ENCODE data around the gene DAAM1. TPM values are rescaled to one million over a fixed set of nuclear protein-coding genes. Genes with fewer than 3 reads are reported as not detected.

The DAAM1 gene
- polyA plus RNA-seq, 1 donor (not counting 4 experiments of a cell fraction or from before 2014, with no cell fraction given) = 44.6 TPM

GRCh38 chr14:59185676-59186075, 2.8 kb upstream of the DAAM1 start:
- TF ChIP-seq, protein P1, sequence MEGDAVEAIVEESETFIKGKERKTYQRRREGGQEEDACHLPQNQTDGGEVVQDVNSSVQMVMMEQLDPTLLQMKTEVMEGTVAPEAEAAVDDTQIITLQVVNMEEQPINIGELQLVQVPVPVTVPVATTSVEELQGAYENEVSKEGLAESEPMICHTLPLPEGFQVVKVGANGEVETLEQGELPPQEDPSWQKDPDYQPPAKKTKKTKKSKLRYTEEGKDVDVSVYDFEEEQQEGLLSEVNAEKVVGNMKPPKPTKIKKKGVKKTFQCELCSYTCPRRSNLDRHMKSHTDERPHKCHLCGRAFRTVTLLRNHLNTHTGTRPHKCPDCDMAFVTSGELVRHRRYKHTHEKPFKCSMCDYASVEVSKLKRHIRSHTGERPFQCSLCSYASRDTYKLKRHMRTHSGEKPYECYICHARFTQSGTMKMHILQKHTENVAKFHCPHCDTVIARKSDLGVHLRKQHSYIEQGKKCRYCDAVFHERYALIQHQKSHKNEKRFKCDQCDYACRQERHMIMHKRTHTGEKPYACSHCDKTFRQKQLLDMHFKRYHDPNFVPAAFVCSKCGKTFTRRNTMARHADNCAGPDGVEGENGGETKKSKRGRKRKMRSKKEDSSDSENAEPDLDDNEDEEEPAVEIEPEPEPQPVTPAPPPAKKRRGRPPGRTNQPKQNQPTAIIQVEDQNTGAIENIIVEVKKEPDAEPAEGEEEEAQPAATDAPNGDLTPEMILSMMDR (optimal IDR thresholded peaks at IDR 0.05 in 1 of 3, IDR thresholded peaks at IDR 0.05 in 1 of 3, conservative IDR thresholded peaks at IDR 0.05 in 1 of 3; ENCODE audit: extremely low read depth in 1 of 3, insufficient read depth in 2 of 3, low read length in 3 of 3) = no peak
- TF ChIP-seq EZH2 (IDR thresholded peaks at IDR 0.05; ENCODE audit: low read length) = no peak
- Histone ChIP-seq H3K36me3 (ENCODE audit: control insufficient read depth in 2 of 2, extremely low read depth in 1 of 2, insufficient read depth in 2 of 2, low read length in 2 of 2) (no peaks in the 10 kb centered on the region), H3K79me2 (ENCODE audit: control insufficient read depth, insufficient read depth, low read length) (peaks cover 16% of the 10 kb centered on the region), H4K20me1 (ENCODE audit: control insufficient read depth, extremely low read depth, insufficient read depth, low read length) (no peaks in the 10 kb centered on the region), H3K9me1 (ENCODE audit: control insufficient read depth, extremely low read depth, insufficient read depth, low read length) (no peaks in the 10 kb centered on the region), H3K4me3 (ENCODE audit: control insufficient read depth in 2 of 3, extremely low read depth in 1 of 3, insufficient read depth in 2 of 3, low read depth in 1 of 3, low read length in 3 of 3) (no peak overlapping the region), H3K4me1 (ENCODE audit: control insufficient read depth, extremely low read depth, insufficient read depth, low read length) (peaks cover 19% of the 10 kb centered on the region), H3K27me3 (ENCODE audit: control insufficient read depth, extremely low read depth, insufficient read depth, low read length) (no peaks in the 10 kb centered on the region), H3K27ac (ENCODE audit: control insufficient read depth, insufficient read depth, low read length) (no peak overlapping the region), H3K9ac (ENCODE audit: control insufficient read depth, extremely low read depth, insufficient read depth, low read length) (no peak overlapping the region), H2AFZ (ENCODE audit: control insufficient read depth, low read length) (no peak overlapping the region), H3K4me2 (ENCODE audit: control insufficient read depth, extremely low read depth, insufficient read depth, low read depth, low read length) (no peak overlapping the region), H3K9me3 (ENCODE audit: control insufficient read depth, low read depth, low read length) (no peaks in the 10 kb centered on the region)
- dilution Hi-C loops (cut with MboI; ENCODE audit: extremely low pct_ligation_motif_present, low sequenced_read_pairs) = no loop called here
- FAIRE-seq (no peak), DNase-seq (ENCODE audit: low read depth, low spot score) (no peak)

DNA sequence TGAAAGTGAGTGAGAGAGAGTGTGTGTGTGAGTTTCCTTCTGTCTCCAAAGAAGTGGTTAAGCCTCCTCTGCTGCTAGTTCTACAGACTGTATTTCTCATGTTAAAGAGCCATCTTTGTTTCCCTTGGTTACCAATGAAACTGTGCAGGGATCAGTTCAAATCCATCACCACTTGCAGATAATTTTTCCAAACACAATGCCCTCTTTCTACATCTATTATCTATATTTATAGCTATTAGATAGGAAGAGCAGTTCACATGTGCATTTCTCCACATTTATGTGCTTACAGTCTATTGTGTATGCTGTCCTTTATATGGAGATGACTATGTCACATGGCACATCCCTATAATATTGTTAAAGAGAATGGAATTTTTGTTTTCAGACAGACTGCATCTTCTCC, 2.2 kb upstream of the DAAM1 start:
- no peak overlapping the region for H3K4me3 ChIP-seq (ENCODE audit: control insufficient read depth in 2 of 3, extremely low read depth in 1 of 3, insufficient read depth in 2 of 3, low read depth in 1 of 3, low read length in 3 of 3)
- dilution Hi-C loops (cut with MboI; ENCODE audit: extremely low pct_ligation_motif_present, low sequenced_read_pairs) = no loop called here

More for the DNA sequence above, 2.2 kb upstream of the DAAM1 start:
- H3K9me3 ChIP-seq (ENCODE audit: control insufficient read depth, low read depth, low read length) = no peaks in the 10 kb centered on the region
- no peak overlapping the region for H2AFZ ChIP-seq (ENCODE audit: control insufficient read depth, low read length)
- DNase-seq (ENCODE audit: low read depth, low spot score) (no peak), FAIRE-seq (no peak)
- H3K79me2 ChIP-seq (ENCODE audit: control insufficient read depth, insufficient read depth, low read length) = peaks cover 22% of the 10 kb centered on the region
- H3K9me1 ChIP-seq (ENCODE audit: control insufficient read depth, extremely low read depth, insufficient read depth, low read length) = no peaks in the 10 kb centered on the region
- H3K9ac ChIP-seq (ENCODE audit: control insufficient read depth, extremely low read depth, insufficient read depth, low read length) = no peak overlapping the region
- H3K36me3 ChIP-seq (ENCODE audit: control insufficient read depth in 2 of 2, extremely low read depth in 1 of 2, insufficient read depth in 2 of 2, low read length in 2 of 2) = no peaks in the 10 kb centered on the region
- no peak overlapping the region for H3K27ac ChIP-seq (ENCODE audit: control insufficient read depth, insufficient read depth, low read length)
- no peaks in the 10 kb centered on the region for H3K27me3 ChIP-seq (ENCODE audit: control insufficient read depth, extremely low read depth, insufficient read depth, low read length)
- no peak for TF ChIP-seq EZH2 (IDR thresholded peaks at IDR 0.05; ENCODE audit: low read length)
- TF ChIP-seq, protein P1 (optimal IDR thresholded peaks at IDR 0.05 in 1 of 3, IDR thresholded peaks at IDR 0.05 in 1 of 3, conservative IDR thresholded peaks at IDR 0.05 in 1 of 3; ENCODE audit: extremely low read depth in 1 of 3, insufficient read depth in 2 of 3, low read length in 3 of 3) = no peak
- H3K4me2 ChIP-seq (ENCODE audit: control insufficient read depth, extremely low read depth, insufficient read depth, low read depth, low read length) = no peak overlapping the region
- H3K4me1 ChIP-seq (ENCODE audit: control insufficient read depth, extremely low read depth, insufficient read depth, low read length) = peaks cover 26% of the 10 kb centered on the region
- no peaks in the 10 kb centered on the region for H4K20me1 ChIP-seq (ENCODE audit: control insufficient read depth, extremely low read depth, insufficient read depth, low read length)
